HepG2 (cell line): ENCODE results near the gene TMOD2. TPM values are rescaled to one million over a fixed set of nuclear protein-coding genes. Genes with fewer than 3 reads are reported as not detected.

ENCODE experiments used
- ARNTL ChIP-seq: sonication (generic); formaldehyde crosslinking; IDR thresholded peaks from 2 replicates; pipeline ENCODE4 v1.4.0; 2020; ENCODE audit warnings: mild to moderate bottlenecking, missing genetic modification reagents
- ATAD3A ChIP-seq: sonication (generic); formaldehyde crosslinking; IDR thresholded peaks from 2 replicates; pipeline ENCODE4 v1.4.0; 2020; ENCODE audit warnings: missing genetic modification reagents
- HMGA1 ChIP-seq: sonication (generic); formaldehyde crosslinking; conservative IDR thresholded peaks from 2 replicates; pipeline ENCODE4 v1.4.0; 2020; ENCODE audit warnings: missing genetic modification reagents
- KAT7 ChIP-seq: IDR thresholded peaks from 2 replicates; pipeline ENCODE4 v1.6.1; 2018; ENCODE audit warnings: borderline replicate concordance, missing compliant biosample characterization
- PHF8 ChIP-seq: sonication (generic); formaldehyde crosslinking; IDR thresholded peaks from 2 replicates; pipeline ENCODE4 v1.5.0; 2020; ENCODE audit warnings: missing genetic modification reagents
- SP1 ChIP-seq, 2 experiments: fragments of 450-650 bp in 1 of 2; sonication (generic) in 1 of 2; formaldehyde crosslinking in 1 of 2; IDR thresholded peaks; 2 replicates each; pipeline versions ENCODE4 v1.4.0 to v1.6.1; 2016 to 2020; ENCODE audit warnings: missing genetic modification reagents in 1 of 2
- TFE3 ChIP-seq: IDR thresholded peaks from 2 replicates; pipeline ENCODE4 v1.6.1; 2016
- TIGD3 ChIP-seq: sonication (generic); formaldehyde crosslinking; IDR thresholded peaks from 2 replicates; pipeline ENCODE4 v1.5.1; 2020; ENCODE audit warnings: mild to moderate bottlenecking, missing genetic modification reagents, borderline replicate concordance
- ZBTB4 ChIP-seq: sonication (generic); formaldehyde crosslinking; IDR thresholded peaks from 2 replicates; pipeline ENCODE4 v1.4.0; 2020; ENCODE audit warnings: missing genetic modification reagents, mild to moderate bottlenecking, borderline replicate concordance
- ZNF142 ChIP-seq: sonication (generic); formaldehyde crosslinking; IDR thresholded peaks from 2 replicates; pipeline ENCODE4 v1.4.0; 2020; ENCODE audit warnings: missing genetic modification reagents
- ZNF232 ChIP-seq: sonication (generic); formaldehyde crosslinking; IDR thresholded peaks from 2 replicates; pipeline ENCODE4 v1.4.0; 2020; ENCODE audit warnings: missing genetic modification reagents, borderline replicate concordance
- polyA plus RNA-seq, 8 experiments: library from polyadenylated mRNA; depleted of rRNA in 3 of 8; stranded (reverse) in 7 of 8; unstranded in 1 of 8; fragments of >200 nt; fragmentation: Illumina TruSeq in 4 of 8; extraction: Trizol in 4 of 8; gene quantifications; 2 replicates each; pipeline versions ENCODE4 v1.2.1 to v1.2.3, GENCODE V29; 2011 to 2016; ENCODE audit warnings: low read depth in 4 of 8, missing spikeins in 1 of 8, mixed read lengths in 1 of 8; ENCODE audit not compliant: insufficient read depth in 1 of 8
- total RNA-seq, 5 experiments: library from RNA; depleted of rRNA; stranded (reverse); fragments of >200 nt; fragmentation: Illumina TruSeq; extraction: Trizol; gene quantifications; 2 replicates each; pipeline ENCODE4 v1.2.3, GENCODE V29; 2016; ENCODE audit warnings: low read depth in 1 of 5
- TF ChIP-seq, protein P1 (sequence below): IDR thresholded peaks from 2 replicates; pipeline ENCODE4 v1.6.1; 2016; ENCODE audit warnings: low read depth, borderline replicate concordance
- TF ChIP-seq, protein P2 (sequence below): IDR thresholded peaks from 2 replicates; pipeline ENCODE4 v1.6.1; 2012; ENCODE audit warnings: low read depth, low read length, improper control_type of control experiment

TMOD2 gene
- total and polyA plus RNA-seq, 2 of the 13 experiments (the other 11 are each of a cell fraction or from before 2014, with no cell fraction given): 0.01 to 0.02 TPM

- TF ChIP-seq PHF8 (peak; percentile 89), ZNF142 (no peak), TIGD3 (no peak), TFE3 (CRISPR knock-in tag) (no peak), ZBTB4 (CRISPR knock-in tag) (no peak), ATAD3A (CRISPR knock-in tag) (no peak), KAT7 (peak; percentile 45; the same call in 1 of the 2 replicates), ARNTL (CRISPR knock-in tag) (no peak), ZNF232 (0 out of 2 replicates have a peak, but pooled peaks have one; percentile 15), SP1 (IDR thresholded peaks at IDR 0.05) (no peak), SP1 (CRISPR knock-in tag; IDR thresholded peaks at IDR 0.05) (no peak; the same call in 1 of the 2 replicates), HMGA1 (CRISPR knock-in tag) (no peak)
- TF ChIP-seq, protein P1, sequence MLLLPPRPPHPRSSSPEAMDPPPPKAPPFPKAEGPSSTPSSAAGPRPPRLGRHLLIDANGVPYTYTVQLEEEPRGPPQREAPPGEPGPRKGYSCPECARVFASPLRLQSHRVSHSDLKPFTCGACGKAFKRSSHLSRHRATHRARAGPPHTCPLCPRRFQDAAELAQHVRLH (CRISPR knock-in tag): no peak; the same call in 1 of the 2 replicates
- TF ChIP-seq, protein P2, sequence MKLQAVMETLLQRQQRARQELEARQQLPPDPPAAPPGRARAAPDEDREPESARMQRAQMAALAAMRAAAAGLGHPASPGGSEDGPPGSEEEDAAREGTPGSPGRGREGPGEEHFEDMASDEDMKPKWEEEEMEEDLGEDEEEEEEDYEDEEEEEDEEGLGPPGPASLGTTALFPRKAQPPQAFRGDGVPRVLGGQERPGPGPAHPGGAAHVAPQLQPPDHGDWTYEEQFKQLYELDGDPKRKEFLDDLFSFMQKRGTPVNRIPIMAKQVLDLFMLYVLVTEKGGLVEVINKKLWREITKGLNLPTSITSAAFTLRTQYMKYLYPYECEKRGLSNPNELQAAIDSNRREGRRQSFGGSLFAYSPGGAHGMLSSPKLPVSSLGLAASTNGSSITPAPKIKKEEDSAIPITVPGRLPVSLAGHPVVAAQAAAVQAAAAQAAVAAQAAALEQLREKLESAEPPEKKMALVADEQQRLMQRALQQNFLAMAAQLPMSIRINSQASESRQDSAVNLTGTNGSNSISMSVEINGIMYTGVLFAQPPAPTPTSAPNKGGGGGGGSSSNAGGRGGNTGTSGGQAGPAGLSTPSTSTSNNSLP: no peak
These were observed 78.2 kb downstream of the TMOD2 start, which contains the start of gene TMOD3 (continued) for GRCh38 chr15:51829376-51830275.
